ENCODE data around the gene PLXNA2.

The PLXNA2 gene

DNA sequence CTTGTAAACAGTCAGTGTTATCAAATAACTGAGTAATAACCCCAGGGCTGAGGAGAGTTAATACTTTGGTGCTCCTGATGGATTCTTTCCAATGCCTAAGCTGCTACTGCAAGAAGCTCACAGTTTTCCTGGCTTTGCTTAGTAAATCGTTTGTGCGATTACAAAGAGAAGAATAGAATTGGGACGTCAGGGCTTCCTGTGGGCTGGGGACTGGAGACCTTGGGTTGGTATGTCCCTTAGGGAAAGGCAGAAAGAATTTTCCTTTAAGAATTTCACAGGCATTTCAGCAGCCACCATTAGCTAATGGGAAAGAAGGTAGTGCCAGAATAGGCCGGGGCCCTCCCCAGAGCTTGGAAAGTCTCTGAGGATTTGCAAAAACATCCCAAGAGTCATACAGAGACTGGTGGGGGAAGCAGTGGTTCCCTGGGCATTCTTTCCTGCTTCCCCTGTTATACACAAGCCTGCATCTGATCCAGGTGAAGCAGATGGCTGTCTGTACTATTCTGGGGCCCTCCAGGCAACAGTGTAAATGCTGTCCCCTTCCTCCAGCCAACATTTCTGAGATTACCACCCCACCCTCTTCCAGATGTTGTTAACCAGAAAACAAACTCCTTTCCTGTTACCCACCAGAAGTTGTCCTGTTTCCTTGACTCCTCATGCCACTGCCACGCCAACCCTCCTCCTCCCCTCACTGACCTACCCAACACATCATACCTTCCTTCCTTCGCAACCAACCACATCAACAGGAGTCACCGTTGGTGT is 40.2 kb downstream of the PLXNA2 start:
- DNase-seq = no peak

DNA sequence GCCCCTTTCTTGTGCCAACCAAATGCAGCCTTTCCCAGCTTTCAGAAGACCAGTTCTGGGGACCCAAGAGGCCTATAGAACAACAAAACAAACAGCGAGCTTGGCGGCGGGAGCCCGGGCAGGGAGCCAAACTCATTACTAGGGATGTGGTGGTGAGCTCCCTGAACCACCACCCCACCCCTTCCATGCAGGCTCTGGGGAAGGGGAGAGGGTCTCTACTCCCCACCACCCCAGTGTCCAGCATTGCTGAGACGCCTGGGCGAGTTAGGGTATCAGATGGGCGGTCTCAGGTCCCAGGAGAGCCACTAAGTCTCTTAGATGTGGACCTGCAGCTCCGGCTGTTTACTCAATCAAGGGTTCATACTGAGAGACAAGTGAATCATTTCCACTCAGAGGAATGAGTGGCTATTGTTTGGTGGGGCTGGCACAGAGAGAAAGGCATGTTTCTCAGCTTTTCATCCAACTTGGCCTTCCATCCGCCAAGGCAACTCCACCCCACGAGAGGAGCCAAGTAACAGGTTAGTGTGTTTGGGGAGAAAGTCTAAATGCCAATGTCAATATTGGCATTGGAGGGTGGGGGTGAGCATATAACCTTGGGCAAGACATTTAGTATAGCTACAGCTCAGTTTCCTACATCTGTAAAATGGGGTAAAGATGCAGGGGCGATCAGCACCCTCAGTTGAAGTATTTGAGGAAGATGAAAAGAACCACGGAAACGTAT is 40.9 kb downstream of the PLXNA2 start:
- peak; percentile 83 to 93 for DNase-seq

DNA sequence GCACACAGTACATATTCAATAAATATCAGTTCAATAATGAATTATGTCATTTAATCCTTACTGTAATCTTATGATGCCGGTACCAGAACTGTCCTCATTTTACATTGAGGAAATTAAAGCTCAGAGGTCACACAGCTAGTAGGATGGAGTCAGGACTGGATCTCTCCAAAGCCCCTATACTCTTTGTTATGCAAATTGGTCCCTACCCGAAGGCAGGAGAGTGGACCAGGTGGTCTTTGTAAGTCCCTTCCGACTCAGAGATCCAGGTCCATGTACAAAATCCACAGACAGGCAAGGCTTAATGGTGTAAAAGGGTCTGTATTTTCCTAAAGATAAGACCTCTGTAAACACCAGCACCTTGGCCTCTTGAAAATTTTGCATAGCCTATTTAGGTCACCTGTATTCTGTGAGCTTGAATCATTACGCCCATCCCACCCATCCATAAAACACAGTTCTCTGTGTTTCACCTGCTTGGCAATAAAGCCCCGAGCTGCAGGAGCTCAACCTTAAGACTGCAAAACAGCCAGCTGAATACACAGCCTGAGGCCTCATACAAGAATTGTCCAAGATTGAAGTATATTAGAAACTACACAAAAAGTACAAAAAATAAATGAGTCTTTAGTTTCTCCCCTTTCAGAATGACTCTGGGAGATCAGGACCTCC is 41.7 kb downstream of the PLXNA2 start:
- peak in 1 of 2 experiments; percentile 59 for DNase-seq

DNA sequence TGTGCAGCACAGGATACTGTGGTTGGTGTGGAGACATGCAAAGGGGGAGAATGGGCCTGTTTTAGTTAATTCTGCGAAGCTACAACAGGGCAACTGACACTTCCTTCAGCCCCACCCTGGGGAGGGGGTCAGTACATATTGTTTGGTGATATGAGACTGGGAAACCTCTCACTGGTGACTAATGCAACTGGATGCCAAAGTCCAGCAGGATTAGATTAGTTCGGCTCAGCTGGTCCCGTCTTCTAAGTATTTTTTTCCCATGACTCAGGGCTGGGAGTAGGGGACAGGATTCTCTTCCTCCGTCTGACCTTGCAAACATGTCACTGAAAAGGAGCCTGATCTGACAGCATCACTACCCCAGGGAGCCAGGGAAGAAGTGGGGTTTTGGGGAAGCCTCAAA is 43.0 kb downstream of the PLXNA2 start:
- no peak for DNase-seq

DNA sequence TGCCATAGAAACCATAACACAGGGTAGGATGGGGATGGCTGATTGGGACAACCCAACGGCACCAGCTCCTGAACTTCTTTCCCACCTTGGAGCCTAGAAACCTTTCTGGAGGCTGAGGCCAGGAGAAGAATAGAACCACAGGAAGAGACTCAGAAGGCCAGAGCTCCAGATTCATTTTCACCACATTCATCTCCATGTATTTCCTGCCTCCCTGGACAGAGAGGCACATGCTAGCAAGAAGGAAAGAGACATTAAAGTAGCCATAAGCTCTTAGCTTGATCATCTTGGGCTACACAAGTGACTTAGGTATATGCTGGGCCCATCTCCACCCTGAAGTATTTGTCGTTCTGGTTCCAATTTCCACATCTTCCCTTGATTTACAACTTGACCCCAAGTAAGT is 44.1 kb downstream of the PLXNA2 start:
- no peak for DNase-seq

GRCh38 chr1:208198236-208198635 is 45.9 kb downstream of the PLXNA2 start:
- peak; percentile 32 to 35 for DNase-seq

GRCh38 chr1:208194944-208195343 is 49.2 kb downstream of the PLXNA2 start:
- DNase-seq = no peak

DNA sequence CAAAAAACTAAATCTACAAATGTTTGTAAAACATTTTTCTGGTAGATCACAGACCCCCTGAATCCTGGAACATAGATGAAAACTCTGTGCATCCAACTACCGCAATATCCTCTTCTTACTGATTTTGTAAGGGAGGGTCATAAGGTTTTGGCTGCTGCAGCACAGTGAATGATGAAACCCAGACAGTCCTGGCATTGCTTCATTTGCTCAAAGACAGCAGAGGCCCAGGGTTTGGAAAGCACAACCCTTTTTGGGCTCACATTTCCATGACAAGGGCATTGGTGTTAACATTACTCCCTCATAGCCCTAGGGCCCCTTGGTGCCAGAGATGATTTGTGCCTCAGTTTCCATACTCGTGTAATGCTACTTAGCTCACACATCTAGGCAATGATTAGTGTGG is 51.2 kb downstream of the PLXNA2 start:
- no peak for DNase-seq

GRCh38 chr1:208190784-208191183 is 53.4 kb downstream of the PLXNA2 start:
- no peak for DNase-seq

GRCh38 chr1:208189716-208190115 is 54.5 kb downstream of the PLXNA2 start:
- no peak for DNase-seq

DNA sequence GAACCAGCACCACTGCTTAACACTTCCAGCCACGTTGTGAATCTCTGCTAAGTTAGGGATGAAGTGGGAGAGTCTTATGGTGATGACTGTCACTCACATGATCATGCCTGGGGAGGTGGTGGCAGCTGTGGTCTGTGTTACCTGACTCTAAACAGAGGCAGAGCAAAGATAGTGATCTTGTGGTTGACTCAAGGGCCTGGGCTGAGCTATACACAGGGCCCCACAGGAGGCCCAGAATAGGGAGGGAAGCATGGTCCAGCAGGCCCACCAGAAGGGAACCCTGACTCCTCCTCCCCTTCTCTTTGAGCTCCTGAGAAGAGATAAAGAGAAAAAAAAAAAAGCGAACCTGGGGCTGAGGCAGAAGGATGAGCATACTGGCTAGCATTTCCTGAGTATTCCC is 55.0 kb downstream of the PLXNA2 start:
- DNase-seq = no peak

DNA sequence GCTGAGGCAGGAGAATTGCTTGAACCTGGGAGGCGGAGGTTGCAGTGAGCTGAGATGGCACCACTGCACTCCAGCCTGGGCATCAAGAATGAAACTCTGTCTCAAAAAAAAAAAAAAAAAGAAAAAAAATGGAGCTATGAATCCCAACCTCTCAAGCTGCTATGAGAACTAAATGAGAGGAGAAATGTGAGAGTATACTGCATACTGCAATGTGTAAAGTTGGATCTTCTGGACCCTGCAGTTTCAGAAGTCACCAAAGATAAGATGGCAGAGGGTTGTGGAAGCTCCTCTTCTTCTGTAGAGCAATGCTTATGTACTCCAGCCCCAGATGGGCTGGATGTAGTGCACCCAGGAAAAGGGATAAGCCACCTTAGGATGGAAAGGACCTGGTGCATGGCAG is 55.6 kb downstream of the PLXNA2 start:
- DNase-seq = no peak

GRCh38 chr1:208187499-208188041 is 56.6 kb downstream of the PLXNA2 start:
- no peak for DNase-seq

DNA sequence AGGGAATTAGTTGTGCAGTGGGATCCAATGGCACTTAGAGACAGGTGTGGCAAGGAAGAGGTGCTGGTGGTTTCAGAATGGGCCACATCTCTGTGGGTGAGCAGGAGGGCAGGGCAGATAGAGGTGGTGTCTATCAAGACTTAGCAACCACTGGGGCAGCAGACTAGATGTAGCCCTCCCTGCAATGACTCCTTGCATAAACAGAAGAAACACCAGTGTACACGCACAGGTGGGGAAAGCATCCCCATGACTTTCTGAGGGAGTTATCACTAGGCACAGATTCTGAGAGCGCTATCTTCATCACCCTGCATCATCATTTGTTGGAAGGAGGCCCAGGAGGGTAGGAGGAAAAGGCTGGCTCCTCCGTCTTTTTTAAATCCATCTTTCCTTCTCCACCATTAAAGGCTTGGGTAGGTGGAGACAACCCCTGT is 58.4 kb downstream of the PLXNA2 start:
- no peak for DNase-seq

DNA sequence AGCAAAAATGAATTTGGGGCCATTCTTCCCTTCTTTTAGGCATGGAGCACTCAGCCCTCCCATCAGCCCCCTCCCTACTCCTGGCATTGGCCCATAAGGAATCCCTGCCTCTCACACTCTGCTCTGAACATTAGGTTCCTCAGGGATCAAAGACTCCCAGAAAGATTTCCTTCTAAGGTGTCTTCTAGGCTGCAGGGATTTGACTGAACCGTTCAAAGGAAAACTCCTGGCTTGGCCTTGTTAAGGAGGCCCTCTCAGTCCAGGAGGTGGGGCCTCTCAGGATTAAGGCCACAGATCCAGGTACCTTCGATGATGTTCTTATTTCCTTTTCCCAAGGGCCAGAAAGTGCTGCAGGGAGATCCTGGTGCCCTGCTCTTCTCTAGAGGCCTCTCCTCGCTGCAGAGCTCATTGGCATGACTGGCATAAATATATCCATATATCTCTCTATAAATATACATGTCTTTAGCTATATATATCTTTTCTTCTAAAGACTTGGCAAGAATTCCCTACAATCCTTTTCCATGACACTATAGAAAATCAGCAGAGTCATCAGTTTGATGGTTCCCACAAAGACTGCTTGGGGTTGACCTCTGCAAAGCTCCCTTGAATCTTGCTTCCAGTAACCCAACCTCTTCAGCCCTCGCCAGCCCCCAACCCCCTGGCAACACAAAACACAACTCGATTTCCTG is 59.1 kb downstream of the PLXNA2 start:
- DNase-seq = no peak

DNA sequence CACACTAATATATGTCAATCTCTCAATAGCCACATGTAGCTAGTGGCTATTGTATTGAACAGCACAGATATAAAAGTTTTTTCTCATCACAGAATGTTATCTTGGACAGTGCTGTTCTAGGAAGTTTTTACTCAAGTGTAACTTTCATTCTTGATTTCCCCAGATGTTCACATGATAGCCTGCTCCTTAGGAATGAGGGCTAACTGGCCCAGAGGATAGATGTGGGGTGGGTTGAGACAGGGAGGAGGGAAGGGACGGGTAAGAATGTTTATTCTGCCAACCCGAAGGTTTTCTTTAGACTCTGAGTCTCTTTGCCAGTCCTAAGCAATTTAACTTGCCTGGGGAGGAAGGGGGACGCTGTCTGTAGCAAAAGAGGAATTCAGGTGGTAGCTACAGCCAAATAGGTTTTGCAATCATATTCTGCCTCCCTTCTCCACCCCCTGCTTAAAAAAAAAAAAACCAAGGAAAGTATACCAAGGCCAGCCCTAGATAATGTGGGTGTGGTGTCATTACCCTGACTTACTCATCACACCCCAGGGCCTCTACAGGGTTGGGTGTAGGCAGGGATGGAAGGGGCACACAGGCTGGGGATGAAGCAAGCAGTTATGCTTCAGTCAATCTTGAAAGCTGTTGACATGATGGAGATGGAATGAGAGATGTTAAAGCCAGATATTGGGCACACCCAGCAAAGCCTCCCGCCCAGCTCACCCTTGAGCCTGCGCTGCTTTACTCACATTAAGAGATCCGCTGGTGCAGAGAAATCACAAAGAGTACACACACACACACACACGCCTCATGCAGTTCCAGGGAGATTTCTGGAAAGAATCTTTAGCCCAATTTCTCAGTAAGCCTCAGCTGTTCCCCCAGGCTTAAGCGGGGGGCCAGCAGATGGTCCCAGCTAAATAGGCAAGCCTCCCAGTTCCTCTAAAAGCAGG is 59.9 kb downstream of the PLXNA2 start:
- DNase-seq = no peak

GRCh38 chr1:208182880-208183645 is 61.1 kb downstream of the PLXNA2 start:
- DNase-seq = no peak

DNA sequence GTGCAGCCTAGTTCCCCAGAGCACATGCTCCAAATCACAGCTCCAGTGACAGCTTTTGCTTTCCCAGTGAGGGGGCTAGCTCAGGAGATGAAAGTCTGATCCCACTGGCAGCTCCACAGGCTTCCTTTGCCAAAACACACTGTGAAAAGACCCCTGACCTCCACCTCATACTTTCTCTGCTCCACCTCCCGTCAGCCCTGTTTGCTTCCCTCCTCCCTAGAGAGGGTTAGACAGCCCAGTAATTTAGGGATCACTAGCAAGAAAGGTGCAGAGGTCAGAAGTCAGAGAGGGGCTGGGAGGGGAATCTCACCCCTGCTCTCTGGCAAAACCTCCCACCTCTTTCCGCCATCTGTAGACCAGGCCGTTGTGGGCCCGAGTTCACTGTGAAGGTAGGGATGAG is 62.8 kb downstream of the PLXNA2 start:
- no peak for DNase-seq

GRCh38 chr1:208180421-208180820 is 63.8 kb downstream of the PLXNA2 start:
- DNase-seq = no peak

GRCh38 chr1:208179961-208180409 is 64.2 kb downstream of the PLXNA2 start:
- DNase-seq = peak; percentile 6 to 13

- peak in 1 of 2 experiments; percentile 29 for DNase-seq
Observed at GRCh38 chr1:208179263-208179816, 64.8 kb downstream of the PLXNA2 start.
